GM23338 (cell line): ENCODE data around the gene FGF23. TPM values are rescaled to one million over a fixed set of nuclear protein-coding genes. Genes with fewer than 3 reads are reported as not detected.

ENCODE experiments used
- ATAC-seq: fragments of 200-7000 bp; cut with Tn5 transposase; 3 replicates; pipeline ENCODE4 v1.9.1; 2020
- DNase-seq: peaks from one replicate; pipeline ENCODE4 v3.0.0-alpha.2; 2015; ENCODE audit warnings: low spot score
- H2AFZ ChIP-seq: fragments of 200-600 bp; sonication (generic); 2 replicates; pipeline ENCODE4 v1.8.0; 2016; ENCODE audit warnings: antibody characterized with exemption, mild to moderate bottlenecking, moderate library complexity
- H3F3A ChIP-seq: fragments of 200-600 bp; sonication (generic); replicated peaks from 2 replicates; pipeline ENCODE4 v1.8.0; 2017; ENCODE audit warnings: antibody characterized with exemption, mixed run types, low read depth
- H3K27ac ChIP-seq: fragments of 200-600 bp; sonication (generic); 2 replicates; pipeline ENCODE4 v1.6.1; 2016; ENCODE audit warnings: low read depth
- H3K27me3 ChIP-seq: fragments of 200-600 bp; sonication (generic); 2 replicates; pipeline ENCODE4 v1.8.0; 2016; ENCODE audit warnings: mild to moderate bottlenecking, mixed run types, moderate library complexity; ENCODE audit not compliant: insufficient read depth
- H3K36me3 ChIP-seq: fragments of 200-600 bp; sonication (generic); 2 replicates; pipeline ENCODE4 v1.8.0; 2016; ENCODE audit warnings: mild to moderate bottlenecking; ENCODE audit not compliant: insufficient read depth
- H3K4me1 ChIP-seq: fragments of 200-600 bp; sonication (generic); 2 replicates; pipeline ENCODE4 v1.8.0; 2016; ENCODE audit warnings: mild to moderate bottlenecking, moderate library complexity; ENCODE audit not compliant: insufficient read depth
- H3K4me2 ChIP-seq: fragments of 200-600 bp; sonication (generic); 2 replicates; pipeline ENCODE4 v1.7.1; 2017; ENCODE audit warnings: mixed run types
- H3K4me3 ChIP-seq: fragments of 200-600 bp; sonication (generic); 2 replicates; pipeline ENCODE4 v1.6.1; 2016; ENCODE audit warnings: mixed run types
- H3K79me2 ChIP-seq: fragments of 200-600 bp; sonication (generic); replicated peaks from 2 replicates; pipeline ENCODE4 v1.8.0; 2017; ENCODE audit warnings: mild to moderate bottlenecking; ENCODE audit not compliant: insufficient read depth
- H3K9me2 ChIP-seq: fragments of 200-600 bp; sonication (generic); 2 replicates; pipeline ENCODE4 v1.8.0; 2017; ENCODE audit not compliant: insufficient read depth
- H4K20me1 ChIP-seq: fragments of 200-600 bp; sonication (generic); replicated peaks from 2 replicates; pipeline ENCODE4 v1.8.0; 2017; ENCODE audit warnings: mild to moderate bottlenecking; ENCODE audit not compliant: insufficient read depth
- H3K27ac Mint-ChIP-seq: 2 replicates; pipeline ENCODE4 v1.8.0; 2020; ENCODE audit warnings: inconsistent platforms, mild to moderate bottlenecking, moderate library complexity, mixed read lengths
- H3K27me3 Mint-ChIP-seq: 3 replicates; pipeline ENCODE4 v1.8.0; 2022; ENCODE audit warnings: low read depth, mild to moderate bottlenecking, moderate library complexity, mixed read lengths, inconsistent platforms; ENCODE audit not compliant: insufficient read depth, poor library complexity
- H3K36me3 Mint-ChIP-seq: 3 replicates; pipeline ENCODE4 v1.8.0; 2021; ENCODE audit warnings: low read depth, mild to moderate bottlenecking, inconsistent platforms, moderate library complexity, mixed read lengths
- H3K4me1 Mint-ChIP-seq: 3 replicates; pipeline ENCODE4 v1.8.0; 2020; ENCODE audit warnings: mild to moderate bottlenecking, inconsistent platforms, mixed read lengths
- H3K4me3 Mint-ChIP-seq: 3 replicates; pipeline ENCODE4 v1.8.0; 2021; ENCODE audit warnings: moderate library complexity, mild to moderate bottlenecking, inconsistent platforms, mixed read lengths
- H3K9me3 Mint-ChIP-seq: 3 replicates; pipeline ENCODE4 v1.8.0; 2020; ENCODE audit warnings: moderate library complexity, mild to moderate bottlenecking, inconsistent platforms, mixed read lengths
- CREB1 ChIP-seq: fragments of 250-450 bp; sonication (Bioruptor Pico); IDR thresholded peaks from 2 replicates; pipeline ENCODE4 v1.5.0; 2020; ENCODE audit warnings: low read depth, mild to moderate bottlenecking, moderate library complexity
- CTCF ChIP-seq, 2 experiments: fragments of 200-600 bp in 1 of 2; sonication (generic) in 1 of 2; conservative IDR thresholded peaks; 2 replicates each; pipeline versions ENCODE4 v1.5.1 to v1.6.1; 2016 to 2017; ENCODE audit warnings: antibody characterized with exemption in 2 of 2, low read depth in 2 of 2, mild to moderate bottlenecking in 2 of 2, moderate library complexity in 1 of 2
- ETS1 ChIP-seq: IDR thresholded peaks from 2 replicates; pipeline ENCODE4 v1.6.1; 2016; ENCODE audit warnings: antibody characterized with exemption
- EZH2 ChIP-seq: fragments of 200-600 bp; sonication (generic); IDR thresholded peaks from one replicate; pipeline ENCODE4 v1.8.0; 2017; ENCODE audit warnings: antibody characterized with exemption, mild to moderate bottlenecking, low read depth; ENCODE audit not compliant: unreplicated experiment
- EZH2phosphoT487 ChIP-seq: fragments of 200-600 bp; sonication (generic); IDR thresholded peaks from one replicate; pipeline ENCODE4 v1.8.1; 2018; ENCODE audit warnings: antibody characterized with exemption; ENCODE audit not compliant: unreplicated experiment
- JUNB ChIP-seq: IDR thresholded peaks from one replicate; pipeline ENCODE4 v1.6.1; 2016; ENCODE audit warnings: antibody characterized with exemption; ENCODE audit not compliant: unreplicated experiment
- NANOG ChIP-seq: IDR thresholded peaks from 2 replicates; pipeline ENCODE4 v1.6.1; 2016; ENCODE audit warnings: antibody characterized with exemption, borderline replicate concordance
- POLR2AphosphoS5 ChIP-seq: IDR thresholded peaks from 2 replicates; pipeline ENCODE4 v1.6.1; 2016; ENCODE audit warnings: antibody characterized with exemption, low read depth
- REST ChIP-seq: IDR thresholded peaks from one replicate; pipeline ENCODE4 v1.6.1; 2018; ENCODE audit warnings: antibody characterized with exemption; ENCODE audit not compliant: unreplicated experiment
- STAT1 ChIP-seq: IDR thresholded peaks from one replicate; pipeline ENCODE4 v1.6.1; 2016; ENCODE audit warnings: antibody characterized with exemption; ENCODE audit not compliant: unreplicated experiment
- ZNF114 ChIP-seq: fragments of 250-450 bp; sonication (Bioruptor Pico); IDR thresholded peaks from 2 replicates; pipeline ENCODE4 v1.5.0; 2020; ENCODE audit warnings: mild to moderate bottlenecking, moderate library complexity
- ZNF331 ChIP-seq: fragments of 250-450 bp; sonication (Bioruptor Pico); IDR thresholded peaks from 2 replicates; pipeline ENCODE4 v1.5.0; 2020; ENCODE audit warnings: low read depth, mild to moderate bottlenecking, moderate library complexity
- ZNF462 ChIP-seq: fragments of 250-450 bp; sonication (Bioruptor Pico); IDR thresholded peaks from 2 replicates; pipeline ENCODE4 v1.5.0; 2020; ENCODE audit warnings: mild to moderate bottlenecking, moderate library complexity
- polyA plus RNA-seq: library from polyadenylated mRNA; unstranded; fragments of >200 nt; fragmentation: Nextera tagmentation; extraction: Ambion mirVana; gene quantifications from 2 replicates; pipeline ENCODE4 v1.2.1, GENCODE V29; 2016
- total RNA-seq: library from RNA; depleted of rRNA; stranded (reverse); fragments of >200 nt; shearing (Covaris generic); gene quantifications from 2 replicates; pipeline ENCODE4 v1.2.3, GENCODE V29; 2014

FGF23 gene
- total and polyA plus RNA-seq, 2 experiments from 2014 or later = 0.44 to 0.56 TPM

GRCh38 chr12:4331842-4332241, 47.7 kb downstream of the FGF23 start:
- no peak for ATAC-seq
- H3K36me3 Mint-ChIP-seq = peaks cover 43% of the 10 kb centered on the region

More at GRCh38 chr12:4331842-4332241, 47.7 kb downstream of the FGF23 start:
- no peaks in the 10 kb centered on the region for H3K9me2 ChIP-seq
- no peak overlapping the region for H3K27ac ChIP-seq
- H3K36me3 ChIP-seq = peaks cover 32% of the 10 kb centered on the region
- no peak for DNase-seq
- Mint-ChIP-seq H3K4me3 (no peak overlapping the region), H3K27me3 (peaks cover 2% of the 10 kb centered on the region), H3K4me1 (no peaks in the 10 kb centered on the region), H3K9me3 (peaks cover 14% of the 10 kb centered on the region), H3K27ac (no peak overlapping the region)
- peaks cover 73% of the 10 kb centered on the region for H3K79me2 ChIP-seq
- no peak overlapping the region for H2AFZ ChIP-seq
- no peak overlapping the region for H3K4me3 ChIP-seq
- no peaks in the 10 kb centered on the region for H3K27me3 ChIP-seq
- no peaks in the 10 kb centered on the region for H3K4me1 ChIP-seq
- H3K4me2 ChIP-seq = no peak overlapping the region
- TF ChIP-seq STAT1 (no peak), ZNF331 (CRISPR knock-in tag) (no peak), EZH2 (no peak), ETS1 (no peak), POLR2AphosphoS5 (no peak), JUNB (no peak), ZNF462 (no peak), CTCF (conservative IDR thresholded peaks at IDR 0.05; ENCODE audit: low read depth in 2 of 2) (no peak), REST (no peak), ZNF114 (no peak), EZH2phosphoT487 (no peak), CREB1 (no peak), NANOG (no peak)
- H3F3A ChIP-seq = no peaks in the 10 kb centered on the region
- H4K20me1 ChIP-seq = peaks cover 12% of the 10 kb centered on the region; the same call in 1 of the 2 replicates
